Skeletal muscle satellite cell (primary cell): ENCODE results near the gene UNC45A.

Experiments used
- H3K27me3 ChIP-seq: 2 replicates; pipeline ENCODE4 v1.7.0; 2013; ENCODE audit warnings: low read length; ENCODE audit not compliant: control insufficient read depth, insufficient read depth
- H3K36me3 ChIP-seq: 2 replicates; pipeline ENCODE4 v1.7.0; 2013; ENCODE audit warnings: mild to moderate bottlenecking, control low read depth, low read length; ENCODE audit not compliant: insufficient read depth
- H3K4me1 ChIP-seq: 2 replicates; pipeline ENCODE4 v1.7.0; 2013; ENCODE audit warnings: low read length; ENCODE audit not compliant: control insufficient read depth, insufficient read depth
- H3K4me2 ChIP-seq: 2 replicates; pipeline ENCODE4 v1.7.0; 2013; ENCODE audit warnings: mild to moderate bottlenecking, low read length
- H3K4me3 ChIP-seq: 2 replicates; pipeline ENCODE4 v1.7.0; 2013; ENCODE audit warnings: low read length
- H3K9ac ChIP-seq: 2 replicates; pipeline ENCODE4 v1.7.0; 2013; ENCODE audit warnings: mild to moderate bottlenecking, low read depth, low read length, moderate library complexity
- H3K9me3 ChIP-seq: replicated peaks from 2 replicates; pipeline ENCODE4 v1.7.0; 2013; ENCODE audit warnings: mild to moderate bottlenecking, control low read depth, low read length

UNC45A gene

DNA sequence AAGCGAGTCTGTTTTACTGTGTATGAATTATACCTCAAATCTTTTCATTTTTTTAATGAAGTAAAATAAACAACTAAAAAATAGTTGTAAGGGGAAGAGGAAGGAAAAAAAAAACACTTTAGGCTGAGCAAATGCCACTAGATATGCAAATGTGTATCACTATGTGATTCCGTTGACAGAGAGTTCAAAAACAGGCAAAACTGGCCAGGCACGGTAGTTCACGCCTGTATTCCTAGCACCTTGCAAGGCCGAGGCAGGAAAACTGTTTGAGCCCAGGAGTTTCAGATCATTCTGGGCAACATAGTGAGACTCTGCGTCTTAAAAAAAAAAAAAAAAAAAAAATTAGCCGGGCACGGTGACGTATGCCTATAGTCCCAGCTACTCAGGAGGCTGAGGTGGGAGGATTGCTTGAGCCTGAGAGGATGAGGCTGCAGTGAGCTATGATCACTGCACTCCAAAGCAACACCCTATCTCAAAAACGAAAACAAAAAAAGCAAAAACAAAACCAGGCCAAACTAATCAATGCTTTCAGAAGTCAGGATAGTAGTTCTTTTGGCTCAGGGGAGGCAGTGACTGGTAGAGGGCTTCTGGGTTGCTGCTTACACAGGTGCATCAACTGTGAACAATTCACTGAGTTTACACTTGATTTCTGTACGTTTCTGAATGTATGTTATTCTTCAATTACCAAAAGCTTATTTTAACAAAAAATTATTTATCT, 51.9 kb downstream of the UNC45A start:
- Histone ChIP-seq H3K27me3 (no peaks in the 10 kb centered on the region), H3K9me3 (no peaks in the 10 kb centered on the region), H3K4me2 (peak overlapping the region; percentile 62), H3K9ac (no peak overlapping the region), H3K4me1 (peaks cover 12% of the 10 kb centered on the region), H3K4me3 (no peak overlapping the region), H3K36me3 (peaks cover 6% of the 10 kb centered on the region)

DNA sequence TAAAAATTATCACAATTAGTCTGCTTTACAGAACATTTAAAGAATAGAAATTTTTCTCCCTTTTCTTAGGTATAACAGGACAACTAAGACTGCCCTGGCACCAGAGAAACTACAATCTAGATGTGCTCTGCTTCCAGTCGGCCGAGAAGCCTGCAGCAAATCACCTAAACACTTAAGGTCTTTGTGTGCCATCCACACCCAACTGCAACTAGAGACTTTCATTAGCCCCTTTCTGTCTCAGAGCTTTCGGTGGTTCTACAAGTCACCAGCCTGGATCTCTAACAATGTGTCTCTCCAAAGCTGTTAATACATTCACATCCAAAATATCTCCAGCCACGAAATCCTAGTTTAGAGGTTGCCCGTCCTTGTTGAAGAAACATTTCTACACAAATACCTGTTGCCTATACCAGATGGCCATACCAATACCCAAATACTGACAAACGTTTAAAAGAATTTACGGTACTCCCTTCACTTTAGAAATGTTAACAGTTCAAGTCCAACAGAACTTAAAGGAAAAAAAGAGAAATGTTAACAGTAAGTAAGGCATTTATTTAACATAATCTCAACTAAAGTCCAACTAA, 52.6 kb downstream of the UNC45A start:
- H3K4me1 ChIP-seq = peaks cover 12% of the 10 kb centered on the region
- no peak overlapping the region for H3K9ac ChIP-seq
- H3K4me3 ChIP-seq = no peak overlapping the region
- H3K36me3 ChIP-seq = peaks cover 6% of the 10 kb centered on the region
- H3K27me3 ChIP-seq = no peaks in the 10 kb centered on the region
- H3K9me3 ChIP-seq = no peaks in the 10 kb centered on the region
- peak overlapping the region; percentile 62 for H3K4me2 ChIP-seq

DNA sequence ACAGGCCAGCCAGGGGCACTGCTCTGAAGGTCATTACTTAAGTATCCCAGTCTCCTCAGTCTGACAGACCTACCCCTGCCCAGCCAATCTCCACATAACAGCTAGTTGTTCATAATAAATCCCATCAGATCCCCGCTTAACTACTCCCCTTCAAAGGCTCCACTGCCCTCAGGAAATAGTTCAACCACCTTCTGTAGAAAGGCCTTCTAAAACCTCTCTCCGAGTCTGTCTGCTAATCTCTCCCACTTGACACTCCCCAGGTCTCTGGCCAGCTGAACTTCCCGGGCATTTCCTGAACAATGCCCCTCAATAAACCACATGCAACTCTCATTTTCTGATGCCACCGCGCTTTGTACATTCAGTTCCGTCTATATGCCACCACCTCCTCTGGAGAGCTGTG, 53.2 kb downstream of the UNC45A start:
- Histone ChIP-seq H3K9ac (no peak overlapping the region), H3K27me3 (no peaks in the 10 kb centered on the region), H3K4me2 (peak overlapping the region; percentile 62), H3K36me3 (no peaks in the 10 kb centered on the region), H3K9me3 (no peaks in the 10 kb centered on the region), H3K4me1 (peaks cover 12% of the 10 kb centered on the region), H3K4me3 (no peak overlapping the region)

DNA sequence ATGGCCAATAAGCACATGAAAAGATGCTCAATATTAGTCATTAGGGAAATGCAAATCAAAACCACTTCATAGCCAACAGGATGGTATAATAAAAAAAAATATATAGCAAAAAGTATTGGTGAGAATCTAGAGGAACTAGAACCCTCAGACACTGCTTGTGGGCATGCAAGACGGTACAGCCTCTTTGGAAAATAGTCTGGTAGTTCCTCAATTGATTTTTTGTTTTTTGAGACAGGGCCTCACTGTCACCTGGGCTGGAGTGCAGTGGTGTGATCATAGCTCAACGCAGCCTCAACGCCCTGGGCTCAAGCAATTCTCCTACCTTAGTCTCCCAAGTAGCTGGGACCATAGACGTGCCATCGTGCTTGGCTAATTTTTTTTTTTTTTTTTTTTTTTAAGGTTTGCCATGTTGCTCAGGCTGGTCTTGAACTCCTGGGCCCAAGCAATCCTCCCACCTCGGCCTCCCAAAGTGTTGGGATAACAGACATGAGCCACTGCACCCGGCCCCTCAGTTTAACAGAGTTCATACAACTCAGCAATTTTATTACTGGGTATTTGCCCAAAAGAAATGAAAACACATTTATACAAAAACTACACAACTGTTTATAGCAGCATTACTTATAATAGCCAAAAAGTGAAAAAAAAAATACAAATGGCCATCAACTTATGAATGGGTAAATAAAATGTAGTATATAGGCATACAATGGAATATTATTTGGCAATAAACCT, 54.1 kb downstream of the UNC45A start:
- Histone ChIP-seq H3K9me3 (no peaks in the 10 kb centered on the region), H3K4me3 (no peak overlapping the region), H3K4me1 (peaks cover 12% of the 10 kb centered on the region), H3K36me3 (no peaks in the 10 kb centered on the region), H3K9ac (no peak overlapping the region), H3K4me2 (no peak overlapping the region), H3K27me3 (no peaks in the 10 kb centered on the region)

DNA sequence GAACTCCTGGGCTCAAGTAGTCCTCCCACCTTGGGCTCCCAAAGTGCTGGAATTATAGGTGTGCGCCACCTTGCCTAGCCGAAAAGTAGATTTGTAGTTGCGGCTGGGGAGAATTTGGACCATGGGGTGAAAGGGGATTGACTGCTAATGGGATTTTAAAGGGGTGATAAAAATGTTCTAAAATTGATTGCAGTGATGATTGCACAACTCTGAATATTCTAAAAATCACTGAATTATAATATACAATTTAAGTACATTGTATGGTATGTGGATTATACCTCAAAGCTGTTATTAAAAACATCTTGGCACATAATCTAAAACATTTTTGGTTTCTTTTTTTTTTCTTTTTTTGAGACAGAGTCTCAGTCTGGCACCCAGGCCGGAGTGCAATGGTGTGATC, 55.4 kb downstream of the UNC45A start:
- Histone ChIP-seq H3K4me3 (no peak overlapping the region), H3K27me3 (no peaks in the 10 kb centered on the region), H3K9ac (no peak overlapping the region), H3K4me1 (peaks cover 12% of the 10 kb centered on the region), H3K36me3 (no peaks in the 10 kb centered on the region), H3K4me2 (no peak overlapping the region), H3K9me3 (no peaks in the 10 kb centered on the region)

DNA sequence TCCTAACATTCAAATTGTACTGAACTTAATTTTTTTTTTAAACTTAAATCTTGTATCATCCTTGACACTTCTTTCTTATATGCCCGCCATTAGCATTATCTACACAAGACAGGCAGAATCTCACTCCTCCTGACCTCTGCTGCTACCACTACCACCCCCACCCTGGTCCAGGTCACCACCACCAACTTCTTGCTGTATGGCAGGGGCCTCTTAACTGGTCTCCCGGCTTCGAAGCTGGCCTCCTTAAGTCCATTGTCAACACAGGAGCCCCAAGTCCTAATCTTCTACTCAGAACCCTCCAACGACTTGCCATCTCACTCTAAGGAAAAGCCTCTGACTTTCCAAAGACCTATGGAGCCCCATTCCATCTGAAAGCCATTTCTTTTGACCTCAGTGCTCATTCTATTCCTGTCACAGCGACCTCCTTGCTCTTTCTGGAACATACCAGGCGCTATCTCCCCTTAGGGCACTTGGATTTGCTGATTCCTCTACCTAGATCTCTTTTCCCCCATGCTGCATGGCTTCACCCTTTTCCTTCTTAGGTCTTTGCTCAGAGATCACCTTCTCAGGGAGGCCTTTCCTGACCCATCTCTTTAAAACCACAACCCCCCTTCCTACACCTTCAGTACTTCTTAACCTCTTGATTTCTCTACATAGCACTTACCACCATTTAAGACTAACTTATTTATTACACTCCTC, 56.7 kb downstream of the UNC45A start:
- H3K36me3 ChIP-seq = no peaks in the 10 kb centered on the region
- no peak overlapping the region for H3K9ac ChIP-seq
- no peak overlapping the region for H3K4me3 ChIP-seq
- H3K4me1 ChIP-seq = peaks cover 12% of the 10 kb centered on the region
- H3K27me3 ChIP-seq = no peaks in the 10 kb centered on the region
- H3K4me2 ChIP-seq = peak overlapping the region; percentile 42
- H3K9me3 ChIP-seq = no peaks in the 10 kb centered on the region

DNA sequence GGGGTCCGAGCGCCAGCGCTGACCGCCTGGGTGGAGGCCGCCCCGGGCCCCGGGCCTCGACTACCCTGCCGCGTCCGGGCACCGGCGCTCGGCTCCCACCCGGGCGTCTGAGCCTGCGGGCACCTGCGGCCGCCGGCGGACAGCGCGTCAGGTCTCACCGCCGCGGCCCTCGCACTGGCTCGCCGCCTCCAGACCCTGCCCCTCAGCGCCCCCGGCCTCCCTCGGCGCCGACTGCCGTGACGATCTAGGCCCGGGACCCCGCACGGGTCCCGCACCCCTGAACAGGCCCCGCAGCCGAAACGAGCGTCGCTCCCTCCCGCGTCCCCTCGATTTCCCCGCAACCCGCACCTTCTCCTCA, 59.0 kb downstream of the UNC45A start:
- peaks cover 16% of the 10 kb centered on the region for H3K36me3 ChIP-seq
- H3K4me3 ChIP-seq = peak overlapping the region; percentile 95
- H3K4me1 ChIP-seq = no peaks in the 10 kb centered on the region
- H3K27me3 ChIP-seq = no peaks in the 10 kb centered on the region
- H3K9me3 ChIP-seq = no peaks in the 10 kb centered on the region
- peak overlapping the region; percentile 84 for H3K9ac ChIP-seq
- peak overlapping the region; percentile 76 for H3K4me2 ChIP-seq

DNA sequence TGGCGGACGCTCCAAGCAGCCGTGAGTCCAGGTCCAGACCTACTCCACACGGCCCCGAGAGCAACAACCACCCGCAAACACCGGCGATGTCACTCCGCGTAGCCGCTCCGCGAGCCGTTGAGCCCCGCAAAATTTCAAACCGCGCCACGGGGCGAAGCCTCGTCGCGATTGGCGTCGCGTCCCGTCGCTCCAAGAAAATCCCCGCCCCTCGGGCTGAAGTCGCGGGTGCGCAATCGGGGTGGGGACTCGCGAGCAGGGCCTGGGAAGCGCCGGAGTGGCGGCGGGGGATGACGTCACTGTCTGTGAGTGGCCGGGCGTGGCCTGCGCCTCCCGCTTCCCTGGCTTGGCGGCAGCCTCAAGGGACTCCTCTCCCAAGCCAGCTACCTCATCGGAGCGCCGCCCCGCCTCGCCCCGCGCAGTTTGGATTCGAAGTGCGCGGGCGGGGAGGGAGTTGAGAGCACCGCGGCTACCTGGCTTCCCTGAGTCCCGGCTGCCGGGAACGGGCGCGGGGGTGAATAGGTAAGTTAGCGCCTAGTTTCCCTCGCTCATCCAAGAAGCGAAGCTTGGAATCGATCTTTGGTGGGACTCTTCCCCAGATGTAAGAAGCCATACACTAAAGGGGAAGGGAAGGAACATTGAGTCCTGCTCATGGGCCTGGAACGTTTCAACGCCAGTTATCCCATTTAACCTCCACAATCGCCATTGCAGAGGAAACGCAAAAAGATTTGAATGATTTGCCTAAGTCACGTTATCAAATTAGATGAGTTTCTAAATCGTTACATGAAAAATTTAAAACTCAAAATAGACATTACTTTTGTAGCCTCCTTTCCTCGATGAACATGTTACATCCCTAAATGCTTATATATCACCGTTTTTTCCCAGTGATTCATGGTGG, 59.6 kb downstream of the UNC45A start, which contains the start of gene PRC1:
Gene PRC1, minus strand, starts transcription at position 119 of the 895 bp plus-strand sequence. Its CDS starts 118 bp downstream, at position 1.
- peak within 1 kb of the TSS; percentile 84 for H3K9ac ChIP-seq
- H3K4me3 ChIP-seq = peak within 1 kb of the TSS; percentile 95
- no peaks in the 10 kb centered on the region for H3K4me1 ChIP-seq
- H3K27me3 ChIP-seq = no peaks in the 10 kb centered on the region
- H3K9me3 ChIP-seq = no peaks in the 10 kb centered on the region
- peak within 1 kb of the TSS; percentile 85 for H3K4me2 ChIP-seq
- H3K36me3 ChIP-seq = peaks cover 21% of the 10 kb centered on the region

DNA sequence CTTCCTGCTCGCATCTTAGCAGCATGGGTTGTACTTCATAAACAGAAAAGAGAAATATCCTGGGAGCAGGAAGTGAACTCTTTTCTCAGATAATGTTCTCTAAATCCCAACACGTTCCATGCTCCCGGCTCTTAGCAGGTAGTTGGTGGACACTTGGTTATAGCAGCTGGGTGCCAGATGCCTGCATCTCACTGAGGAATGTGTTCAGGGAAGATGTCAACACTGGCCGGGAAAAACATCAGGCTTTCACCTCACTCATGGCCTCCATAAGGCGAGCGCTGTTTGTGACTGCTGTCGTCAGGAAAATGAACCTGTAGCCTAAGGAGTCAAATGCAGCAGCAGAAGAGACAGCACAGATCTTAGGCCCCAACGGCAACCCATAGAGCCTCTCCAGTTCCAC, 63.7 kb downstream of the UNC45A start:
- Histone ChIP-seq H3K27me3 (no peaks in the 10 kb centered on the region), H3K4me1 (no peaks in the 10 kb centered on the region), H3K9me3 (no peaks in the 10 kb centered on the region), H3K9ac (no peak overlapping the region), H3K4me2 (no peak overlapping the region), H3K36me3 (peaks cover 49% of the 10 kb centered on the region), H3K4me3 (no peak overlapping the region)

DNA sequence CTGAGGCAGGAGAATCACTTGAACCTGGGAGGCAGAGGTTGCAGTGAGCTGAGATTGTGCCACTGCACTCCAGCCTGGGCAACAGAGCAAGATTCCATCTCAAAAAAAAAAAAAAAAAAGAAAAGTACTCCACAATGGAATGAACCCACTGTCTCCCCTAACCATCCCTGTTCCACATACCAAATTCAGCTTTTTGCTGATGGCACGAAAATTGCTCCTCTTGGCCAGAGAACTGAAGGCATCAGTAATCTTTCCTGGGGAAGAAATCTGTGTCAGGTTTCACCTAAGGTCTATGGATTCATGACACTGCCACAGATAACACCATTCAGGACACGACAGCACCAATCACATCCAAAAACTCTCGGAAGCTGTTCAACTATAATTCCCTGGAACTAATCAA, 66.1 kb downstream of the UNC45A start:
- H3K9ac ChIP-seq = no peak overlapping the region
- peaks cover 65% of the 10 kb centered on the region for H3K36me3 ChIP-seq
- H3K27me3 ChIP-seq = no peaks in the 10 kb centered on the region
- H3K4me3 ChIP-seq = no peak overlapping the region
- H3K4me2 ChIP-seq = no peak overlapping the region
- H3K4me1 ChIP-seq = no peaks in the 10 kb centered on the region
- H3K9me3 ChIP-seq = no peaks in the 10 kb centered on the region
